HAP-1 (cell line): Measurements from ENCODE around the gene REG1A.

Experiments used
- DNase-seq, 2 experiments: peaks; one replicate each; pipeline ENCODE4 v3.0.0-alpha.2; 2016 to 2020; ENCODE audit warnings: low spot score in 2 of 2
- H3K27me3 ChIP-seq: fragments of 250-450 bp; sonication (Bioruptor Pico); 2 replicates; pipeline ENCODE4 v1.5.1; 2020; ENCODE audit warnings: low read depth, mild to moderate bottlenecking, moderate library complexity
- H3K36me3 ChIP-seq: fragments of 250-450 bp; sonication (Bioruptor Pico); replicated peaks from 2 replicates; pipeline ENCODE4 v1.5.1; 2020; ENCODE audit warnings: mild to moderate bottlenecking
- H3K4me1 ChIP-seq: fragments of 250-450 bp; sonication (Bioruptor Pico); 2 replicates; pipeline ENCODE4 v1.5.1; 2020; ENCODE audit warnings: mild to moderate bottlenecking
- H3K4me3 ChIP-seq: fragments of 250-450 bp; sonication (Bioruptor Pico); 2 replicates; pipeline ENCODE4 v1.5.1; 2020; ENCODE audit warnings: mild to moderate bottlenecking, moderate library complexity
- H3K9me3 ChIP-seq: fragments of 250-450 bp; sonication (Bioruptor Pico); 2 replicates; pipeline ENCODE4 v1.5.1; 2020; ENCODE audit warnings: mild to moderate bottlenecking, moderate library complexity
- in situ Hi-C: fragments of 300-500 bp; cut with MboI; formaldehyde crosslinking; loops from 3 replicates; pipeline ENCODE4 v1.14.3; 2020; ENCODE audit warnings: low sequenced_read_pairs, inconsistent platforms, mixed read lengths

Gene REG1A

GRCh38 chr2:79120194-79120713 is at the start of gene REG1A:
TSS of gene REG1A (plus strand) at chr2:79120488. CDS start at chr2:79120862, 374 bp downstream.
- Histone ChIP-seq H3K9me3 (no peaks in the 10 kb centered on the region), H3K4me3 (no peak within 1 kb of the TSS), H3K4me1 (no peaks in the 10 kb centered on the region), H3K36me3 (no peaks in the 10 kb centered on the region), H3K27me3 (no peaks in the 10 kb centered on the region)
- no peak for DNase-seq
- in situ Hi-C loops = no loop called here

- no peak overlapping the region for H3K4me3 ChIP-seq
- H3K4me1 ChIP-seq = no peaks in the 10 kb centered on the region
- H3K36me3 ChIP-seq = no peaks in the 10 kb centered on the region
- H3K9me3 ChIP-seq = no peaks in the 10 kb centered on the region
- no peaks in the 10 kb centered on the region for H3K27me3 ChIP-seq
- in situ Hi-C loops = no loop called here
- no peak for DNase-seq
Measured at GRCh38 chr2:79071078-79071477, 49.2 kb upstream of the REG1A start.

- Histone ChIP-seq H3K4me1 (no peaks in the 10 kb centered on the region), H3K27me3 (no peaks in the 10 kb centered on the region), H3K9me3 (no peaks in the 10 kb centered on the region), H3K36me3 (no peaks in the 10 kb centered on the region), H3K4me3 (no peak overlapping the region)
- in situ Hi-C loops = no loop called here
- no peak for DNase-seq
Measured at GRCh38 chr2:79082987-79083386, 37.3 kb upstream of the REG1A start.

GRCh38 chr2:79083597-79084251 is 36.6 kb upstream of the REG1A start:
- Histone ChIP-seq H3K4me1 (no peaks in the 10 kb centered on the region), H3K36me3 (no peaks in the 10 kb centered on the region), H3K4me3 (no peak overlapping the region), H3K9me3 (no peaks in the 10 kb centered on the region), H3K27me3 (no peaks in the 10 kb centered on the region)
- in situ Hi-C loops = no loop called here
- no peak for DNase-seq

- Histone ChIP-seq H3K4me3 (no peak overlapping the region), H3K4me1 (no peaks in the 10 kb centered on the region), H3K36me3 (no peaks in the 10 kb centered on the region), H3K27me3 (no peaks in the 10 kb centered on the region), H3K9me3 (no peaks in the 10 kb centered on the region)
- no peak for DNase-seq
- in situ Hi-C loops = no loop called here
Measured at GRCh38 chr2:79084495-79085135, 35.7 kb upstream of the REG1A start.

GRCh38 chr2:79085382-79085781 is 34.9 kb upstream of the REG1A start:
- in situ Hi-C loops = no loop called here
- Histone ChIP-seq H3K9me3 (no peaks in the 10 kb centered on the region), H3K4me1 (no peaks in the 10 kb centered on the region), H3K27me3 (no peaks in the 10 kb centered on the region), H3K36me3 (no peaks in the 10 kb centered on the region), H3K4me3 (no peak overlapping the region)
- DNase-seq = no peak

GRCh38 chr2:79086255-79086654 is 34.0 kb upstream of the REG1A start:
- no peak for DNase-seq
- Histone ChIP-seq H3K9me3 (no peaks in the 10 kb centered on the region), H3K4me1 (no peaks in the 10 kb centered on the region), H3K36me3 (no peaks in the 10 kb centered on the region), H3K4me3 (no peak overlapping the region), H3K27me3 (no peaks in the 10 kb centered on the region)
- in situ Hi-C loops = no loop called here

- H3K27me3 ChIP-seq = no peaks in the 10 kb centered on the region
- in situ Hi-C loops = no loop called here
- no peaks in the 10 kb centered on the region for H3K36me3 ChIP-seq
- H3K4me3 ChIP-seq = no peak within 1 kb of the TSS
- H3K4me1 ChIP-seq = no peaks in the 10 kb centered on the region
- DNase-seq = no peak
- no peaks in the 10 kb centered on the region for H3K9me3 ChIP-seq
Measured at GRCh38 chr2:79087785-79088364, 32.4 kb upstream of the REG1A start, which contains the start of gene REG1B. TSS of gene REG1B (minus strand) at chr2:79087993. CDS start at chr2:79087612, 381 bp downstream.

GRCh38 chr2:79090693-79091092 is 29.6 kb upstream of the REG1A start:
- Histone ChIP-seq H3K9me3 (no peaks in the 10 kb centered on the region), H3K4me3 (no peak overlapping the region), H3K4me1 (no peaks in the 10 kb centered on the region), H3K27me3 (no peaks in the 10 kb centered on the region), H3K36me3 (no peaks in the 10 kb centered on the region)
- in situ Hi-C loops = no loop called here
- DNase-seq = no peak

- no peak for DNase-seq
- in situ Hi-C loops = no loop called here
- Histone ChIP-seq H3K36me3 (no peaks in the 10 kb centered on the region), H3K4me3 (no peak overlapping the region), H3K4me1 (no peaks in the 10 kb centered on the region), H3K27me3 (no peaks in the 10 kb centered on the region), H3K9me3 (no peaks in the 10 kb centered on the region)
Measured at GRCh38 chr2:79097843-79098242, 22.4 kb upstream of the REG1A start.

- Histone ChIP-seq H3K36me3 (no peaks in the 10 kb centered on the region), H3K27me3 (no peaks in the 10 kb centered on the region), H3K4me1 (no peaks in the 10 kb centered on the region), H3K9me3 (no peaks in the 10 kb centered on the region), H3K4me3 (no peak overlapping the region)
- no peak for DNase-seq
- in situ Hi-C loops = no loop called here
Measured at GRCh38 chr2:79099140-79099686, 21.1 kb upstream of the REG1A start.

GRCh38 chr2:79100285-79100684 is 20.0 kb upstream of the REG1A start:
- H3K9me3 ChIP-seq = no peaks in the 10 kb centered on the region
- no peak for DNase-seq
- H3K4me1 ChIP-seq = no peaks in the 10 kb centered on the region
- H3K4me3 ChIP-seq = no peak overlapping the region
- H3K36me3 ChIP-seq = no peaks in the 10 kb centered on the region
- in situ Hi-C loops = no loop called here
- H3K27me3 ChIP-seq = no peaks in the 10 kb centered on the region

GRCh38 chr2:79101024-79101423 is 19.3 kb upstream of the REG1A start:
- Histone ChIP-seq H3K36me3 (no peaks in the 10 kb centered on the region), H3K9me3 (no peaks in the 10 kb centered on the region), H3K4me1 (no peaks in the 10 kb centered on the region), H3K27me3 (no peaks in the 10 kb centered on the region), H3K4me3 (no peak overlapping the region)
- in situ Hi-C loops = no loop called here
- no peak for DNase-seq

GRCh38 chr2:79103214-79103613 is 17.1 kb upstream of the REG1A start:
- H3K4me1 ChIP-seq = no peaks in the 10 kb centered on the region
- no peak for DNase-seq
- no peaks in the 10 kb centered on the region for H3K36me3 ChIP-seq
- no peaks in the 10 kb centered on the region for H3K27me3 ChIP-seq
- in situ Hi-C loops = no loop called here
- H3K9me3 ChIP-seq = no peaks in the 10 kb centered on the region
- H3K4me3 ChIP-seq = no peak overlapping the region
